RWPE1 (cell line): ENCODE results near the gene COL9A3.
A peak's percentile ranks its signal among the peaks of the same experiment; 100 is the strongest.
"Not testable (repeated sequence)": the region's sequence is repeated elsewhere in the genome, so short reads cannot be mapped to it uniquely, and the experiment has no call there.

Experiments
- CTCF ChIA-PET: fragments of 350-600 bp; sonication (Branson Sonifier 250); formaldehyde crosslinking; extraction: SDS; loops from one replicate; lab custom pipeline; 2021; lab: Yijun Ruan, JAX
- POLR2A ChIA-PET: fragments of 400-600 bp; formaldehyde crosslinking; extraction: SDS; loops from one replicate; lab custom pipeline; 2020; ENCODE audit warnings: antibody characterized with exemption; ENCODE audit not compliant: low non-redundant PET; lab: Yijun Ruan, JAX
- DNase-seq: peaks from one replicate; pipeline ENCODE4 v3.0.0; 2012; ENCODE audit warnings: low spot score
- H3K27ac ChIP-seq: fragments of 450-650 bp; 2 replicates; pipeline ENCODE4 v1.5.1; 2017
- CTCF ChIP-seq: fragments of 450-650 bp; conservative IDR thresholded peaks from 2 replicates; pipeline ENCODE4 v1.5.1; 2017; ENCODE audit warnings: low read depth, mild to moderate bottlenecking

Gene COL9A3

GRCh38 chr20:62852841-62853240 lies 36.0 kb downstream of the COL9A3 start:
- no peak overlapping the region for H3K27ac ChIP-seq
- ChIA-PET CTCF (no interaction called here), POLR2A (no interaction called here)
- no peak for DNase-seq
- TF ChIP-seq CTCF = no peak

DNA sequence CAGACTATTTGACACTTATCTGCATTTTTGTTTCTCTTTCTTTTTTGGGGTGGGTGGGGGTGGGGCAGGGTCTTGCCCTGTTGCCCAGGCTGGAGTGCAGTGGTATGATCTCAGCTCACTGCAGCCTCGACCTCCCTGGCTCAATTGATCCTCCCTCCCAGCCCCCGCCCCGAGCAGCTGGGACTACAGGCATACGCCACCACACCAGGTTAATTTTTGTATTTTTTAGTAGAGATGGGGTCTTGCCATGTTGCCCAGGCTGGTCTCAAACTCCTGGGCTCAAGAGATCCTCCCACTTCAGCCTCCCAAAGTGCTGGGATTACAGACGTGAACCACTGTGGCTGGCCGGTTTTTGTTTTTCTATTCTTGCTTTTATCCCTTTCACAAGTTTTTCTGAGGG lies 36.5 kb downstream of the COL9A3 start:
- POLR2A ChIA-PET, DNase-seq, H3K27ac ChIP-seq: not testable (repeated sequence)
- CTCF ChIA-PET = interaction anchor here (0.6 kb wide), 1 partner anchor 59 kb away, joined by 3 read pairs; no protein-coding TSS in a partner anchor

DNA sequence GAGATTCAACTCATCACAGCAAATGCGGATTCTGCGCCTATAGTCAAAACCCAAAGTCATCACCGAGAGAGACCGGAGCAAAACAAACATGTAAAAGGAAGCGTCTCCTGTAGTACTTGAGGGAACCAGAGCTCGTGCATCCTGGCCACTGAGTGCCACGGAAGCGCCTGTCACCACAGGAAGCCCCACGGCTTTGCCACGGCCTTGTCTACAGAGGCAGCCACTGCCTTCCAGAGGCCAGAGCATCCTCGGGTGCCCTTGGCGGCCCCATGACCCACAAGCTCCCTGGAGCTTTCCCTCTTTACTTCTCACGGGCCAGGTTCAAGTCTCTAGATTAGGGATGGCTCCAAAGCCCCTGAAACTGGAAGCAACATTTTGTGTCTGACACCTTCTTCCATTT lies 37.3 kb downstream of the COL9A3 start:
- POLR2A ChIA-PET = no interaction called here

GRCh38 chr20:62855120-62855519 lies 38.3 kb downstream of the COL9A3 start:
- DNase-seq = no peak
- ChIA-PET CTCF (interaction anchor here (1.1 kb wide), 1 partner anchor 32 kb away, joined by 9 read pairs; no protein-coding TSS in a partner anchor), POLR2A (no interaction called here)
- TF ChIP-seq CTCF = no peak
- H3K27ac ChIP-seq = peak overlapping the region; percentile 2; the same call in 1 of the 2 replicates

More for the DNA sequence above, 37.3 kb downstream of the COL9A3 start:
- CTCF ChIA-PET = interaction anchor here (0.6 to 1.1 kb wide), 2 partner anchors 31 to 175 kb away, joined by 8 to 9 read pairs; no protein-coding TSS in a partner anchor
- no peak for TF ChIP-seq CTCF
- DNase-seq = no peak
- no peak overlapping the region for H3K27ac ChIP-seq

GRCh38 chr20:62856931-62857619 lies 40.2 kb downstream of the COL9A3 start:
- POLR2A ChIA-PET = interaction anchor here (0.6 to 1.0 kb wide), 2 partner anchors 35 to 40 kb away, joined by 3 read pairs; partner anchors contain the start of gene COL9A3
- TF ChIP-seq CTCF = no peak
- H3K27ac ChIP-seq = peak overlapping the region; percentile 70
- CTCF ChIA-PET = interaction anchor here (0.6 to 1.0 kb wide), 6 partner anchors 31 to 1077 kb away, joined by 3 to 6 read pairs (median 4); no protein-coding TSS in a partner anchor
- DNase-seq = peak; percentile 94

DNA sequence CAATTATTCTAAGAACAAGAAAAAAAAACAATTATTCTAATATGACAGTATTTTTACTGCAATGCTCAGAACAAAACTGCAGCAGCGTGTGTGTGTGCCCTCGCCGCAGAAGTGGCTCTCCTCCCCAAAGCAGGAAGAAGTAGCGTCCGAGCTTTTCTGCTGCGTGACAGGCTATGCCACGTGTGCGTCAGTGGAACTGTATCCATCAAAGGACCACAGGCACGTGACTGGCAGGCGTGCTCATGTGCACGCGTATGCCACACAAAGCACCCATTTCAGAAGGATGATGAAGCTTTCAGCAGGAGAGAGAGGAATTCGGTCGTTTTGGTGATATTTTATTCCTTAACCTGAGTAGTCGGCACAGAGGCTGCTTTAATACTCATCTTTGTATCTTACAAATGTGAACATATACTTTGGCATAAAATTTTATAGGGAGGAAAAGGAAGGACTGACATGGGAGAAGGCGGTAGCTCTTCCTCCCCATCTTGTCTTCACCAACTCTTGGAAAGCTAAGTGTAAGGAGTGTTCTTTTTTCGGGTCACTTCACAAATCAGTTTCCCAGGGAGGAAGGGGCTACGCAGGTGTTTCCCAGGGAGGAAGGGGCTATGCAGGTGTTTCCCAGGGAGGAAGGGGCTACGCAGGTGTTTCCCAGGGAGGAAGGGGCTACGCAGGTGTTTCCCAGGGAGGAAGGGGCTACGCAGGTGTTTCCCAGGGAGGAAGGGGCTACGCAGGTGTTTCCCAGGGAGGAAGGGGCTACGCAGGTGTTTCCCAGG lies 41.4 kb downstream of the COL9A3 start:
- H3K27ac ChIP-seq = no peak overlapping the region
- ChIA-PET CTCF (interaction anchor here (0.7 kb wide), 1 partner anchor 51 kb away, joined by 4 read pairs; no protein-coding TSS in a partner anchor), POLR2A (no interaction called here)
- no peak for TF ChIP-seq CTCF
- no peak for DNase-seq
